ENCODE results near the gene SNAPC2. TPM values are rescaled to one million over a fixed set of nuclear protein-coding genes. Genes with fewer than 3 reads are reported as not detected.

SNAPC2 gene
- total RNA-seq, 1 donor from 2014 or later: 14.4 TPM

DNA sequence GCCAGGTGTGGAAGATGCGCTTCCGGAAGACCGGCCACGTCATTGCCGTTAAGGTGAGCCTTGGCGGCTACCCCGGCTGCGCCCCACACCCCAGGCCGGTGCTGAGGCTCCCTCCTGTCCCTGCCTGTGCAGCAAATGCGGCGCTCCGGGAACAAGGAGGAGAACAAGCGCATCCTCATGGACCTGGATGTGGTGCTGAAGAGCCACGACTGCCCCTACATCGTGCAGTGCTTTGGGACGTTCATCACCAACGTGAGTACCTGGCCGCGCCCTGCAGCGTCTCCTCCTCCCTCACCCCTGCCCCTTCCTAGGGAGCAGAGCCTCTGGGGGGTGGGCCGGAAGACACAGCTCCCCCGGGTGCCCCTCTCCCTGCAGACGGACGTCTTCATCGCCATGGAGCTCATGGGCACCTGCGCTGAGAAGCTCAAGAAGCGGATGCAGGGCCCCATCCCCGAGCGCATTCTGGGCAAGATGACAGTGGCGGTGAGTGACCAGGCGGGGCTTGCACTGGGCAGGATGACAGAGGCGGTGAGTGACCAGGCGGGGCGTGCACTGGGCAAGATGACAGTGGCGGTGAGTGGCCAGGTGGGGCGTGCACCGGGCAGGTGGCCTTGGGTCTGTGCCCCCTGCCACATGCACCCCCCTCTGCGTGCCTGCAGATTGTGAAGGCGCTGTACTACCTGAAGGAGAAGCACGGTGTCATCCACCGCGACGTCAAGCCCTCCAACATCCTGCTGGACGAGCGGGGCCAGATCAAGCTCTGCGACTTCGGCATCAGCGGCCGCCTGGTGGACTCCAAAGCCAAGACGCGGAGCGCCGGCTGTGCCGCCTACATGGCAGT is 9.6 kb upstream of the SNAPC2 start:
- DNase-seq (no peak), ATAC-seq (ENCODE audit: low read depth) (no peak)
- ChIA-PET POLR2A (interaction anchor here (1.0 kb wide), 1 partner anchor 10 kb away, joined by 3 read pairs; the partner anchor contains the start of gene SNAPC2), CTCF (no interaction called here)
- no peak overlapping the region for H3K4me3 Mint-ChIP-seq
- no peaks in the 10 kb centered on the region for H3K9me3 Mint-ChIP-seq
- intact Hi-C loops (cut with micrococcal nuclease): no loop called here
- peaks cover 45% of the 10 kb centered on the region for H3K36me3 Mint-ChIP-seq (ENCODE audit: low read depth)
- peaks cover 11% of the 10 kb centered on the region for H3K4me1 Mint-ChIP-seq
- peaks cover 8% of the 10 kb centered on the region for H3K27me3 Mint-ChIP-seq
- no peak overlapping the region for H3K27ac Mint-ChIP-seq
- TF ChIP-seq, protein P1, sequence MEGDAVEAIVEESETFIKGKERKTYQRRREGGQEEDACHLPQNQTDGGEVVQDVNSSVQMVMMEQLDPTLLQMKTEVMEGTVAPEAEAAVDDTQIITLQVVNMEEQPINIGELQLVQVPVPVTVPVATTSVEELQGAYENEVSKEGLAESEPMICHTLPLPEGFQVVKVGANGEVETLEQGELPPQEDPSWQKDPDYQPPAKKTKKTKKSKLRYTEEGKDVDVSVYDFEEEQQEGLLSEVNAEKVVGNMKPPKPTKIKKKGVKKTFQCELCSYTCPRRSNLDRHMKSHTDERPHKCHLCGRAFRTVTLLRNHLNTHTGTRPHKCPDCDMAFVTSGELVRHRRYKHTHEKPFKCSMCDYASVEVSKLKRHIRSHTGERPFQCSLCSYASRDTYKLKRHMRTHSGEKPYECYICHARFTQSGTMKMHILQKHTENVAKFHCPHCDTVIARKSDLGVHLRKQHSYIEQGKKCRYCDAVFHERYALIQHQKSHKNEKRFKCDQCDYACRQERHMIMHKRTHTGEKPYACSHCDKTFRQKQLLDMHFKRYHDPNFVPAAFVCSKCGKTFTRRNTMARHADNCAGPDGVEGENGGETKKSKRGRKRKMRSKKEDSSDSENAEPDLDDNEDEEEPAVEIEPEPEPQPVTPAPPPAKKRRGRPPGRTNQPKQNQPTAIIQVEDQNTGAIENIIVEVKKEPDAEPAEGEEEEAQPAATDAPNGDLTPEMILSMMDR (IDR thresholded peaks at IDR 0.05): no peak

DNA sequence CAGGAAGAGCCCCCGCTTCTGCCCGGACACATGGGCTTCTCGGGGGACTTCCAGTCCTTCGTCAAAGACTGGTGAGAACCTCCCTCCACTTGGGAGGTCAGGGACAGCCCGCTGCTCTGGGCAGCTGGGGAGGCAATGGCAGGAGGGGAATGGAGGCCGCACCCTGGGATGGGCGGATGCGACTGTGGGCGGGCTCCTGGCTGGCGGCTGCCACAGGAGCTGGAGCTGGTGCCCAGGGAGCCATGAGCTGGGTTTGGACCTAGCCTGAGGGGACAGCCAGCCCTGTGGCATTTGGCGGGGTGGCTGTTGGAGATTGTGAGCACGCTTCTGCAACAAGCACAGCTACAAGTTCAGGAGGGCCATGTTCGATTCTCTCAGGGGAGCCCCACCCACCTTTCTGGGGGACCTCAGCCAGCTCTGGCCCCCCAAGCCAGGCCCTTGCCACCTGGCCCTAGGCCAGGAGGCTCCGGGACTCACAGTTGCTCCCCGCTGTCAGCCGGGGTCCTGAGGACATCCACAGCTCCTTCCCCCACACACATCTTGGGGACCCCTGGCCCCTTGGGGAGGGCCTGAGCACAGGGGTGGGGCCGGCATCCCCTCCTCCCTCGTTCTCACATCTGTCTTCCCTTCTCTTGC is 8.5 kb upstream of the SNAPC2 start:
- no peak for DNase-seq
- H3K36me3 Mint-ChIP-seq (ENCODE audit: low read depth): peaks cover 36% of the 10 kb centered on the region
- peaks cover 11% of the 10 kb centered on the region for H3K4me1 Mint-ChIP-seq
- POLR2A ChIA-PET: interaction anchor here (1.0 to 1.1 kb wide), 3 partner anchors 8 to 18 kb away, joined by 3 to 4 read pairs (median 3); partner anchors contain the start of gene SNAPC2
- TF ChIP-seq, protein P1 (IDR thresholded peaks at IDR 0.05): no peak
- CTCF ChIA-PET: no interaction called here
- H3K9me3 Mint-ChIP-seq: no peaks in the 10 kb centered on the region
- peaks cover 12% of the 10 kb centered on the region for H3K27me3 Mint-ChIP-seq
- no peak for ATAC-seq (ENCODE audit: low read depth)
- H3K27ac Mint-ChIP-seq: no peak overlapping the region
- no peak overlapping the region for H3K4me3 Mint-ChIP-seq
- intact Hi-C loops (cut with micrococcal nuclease): no loop called here

DNA sequence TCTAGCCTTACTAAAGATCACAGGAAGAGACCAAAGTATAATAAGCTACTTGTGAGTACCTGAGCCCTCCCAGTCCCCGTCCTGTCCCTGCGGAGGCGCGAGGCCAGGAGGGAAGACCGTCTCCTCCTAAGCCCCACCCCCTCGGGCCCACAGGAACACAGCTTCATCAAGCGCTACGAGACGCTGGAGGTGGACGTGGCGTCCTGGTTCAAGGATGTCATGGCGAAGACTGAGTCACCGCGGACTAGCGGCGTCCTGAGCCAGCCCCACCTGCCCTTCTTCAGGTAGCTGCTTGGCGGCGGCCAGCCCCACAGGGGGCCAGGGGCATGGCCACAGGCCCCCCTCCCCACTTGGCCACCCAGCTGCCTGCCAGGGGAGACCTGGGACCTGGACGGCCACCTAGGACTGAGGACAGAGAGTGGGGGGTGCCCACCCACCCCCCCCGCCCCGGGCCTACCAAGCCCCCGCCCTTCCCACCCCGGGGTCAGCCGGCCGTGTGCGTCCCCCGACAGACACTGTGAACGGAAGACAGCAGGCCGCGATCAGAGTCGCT is 7.9 kb upstream of the SNAPC2 start:
- CTCF ChIA-PET: no interaction called here
- Mint-ChIP-seq H3K27me3 (peaks cover 14% of the 10 kb centered on the region), H3K4me3 (no peak overlapping the region), H3K4me1 (peaks cover 15% of the 10 kb centered on the region), H3K9me3 (no peaks in the 10 kb centered on the region), H3K27ac (no peak overlapping the region), H3K36me3 (ENCODE audit: low read depth) (peaks cover 32% of the 10 kb centered on the region)
- intact Hi-C loops (cut with micrococcal nuclease): no loop called here
- no peak for DNase-seq
- TF ChIP-seq, protein P1 (IDR thresholded peaks at IDR 0.05): no peak
- no peak for ATAC-seq (ENCODE audit: low read depth)
- POLR2A ChIA-PET: interaction anchor here (1.0 to 1.1 kb wide), 2 partner anchors 8 to 17 kb away, joined by 3 to 4 read pairs; partner anchors contain the start of gene SNAPC2

DNA sequence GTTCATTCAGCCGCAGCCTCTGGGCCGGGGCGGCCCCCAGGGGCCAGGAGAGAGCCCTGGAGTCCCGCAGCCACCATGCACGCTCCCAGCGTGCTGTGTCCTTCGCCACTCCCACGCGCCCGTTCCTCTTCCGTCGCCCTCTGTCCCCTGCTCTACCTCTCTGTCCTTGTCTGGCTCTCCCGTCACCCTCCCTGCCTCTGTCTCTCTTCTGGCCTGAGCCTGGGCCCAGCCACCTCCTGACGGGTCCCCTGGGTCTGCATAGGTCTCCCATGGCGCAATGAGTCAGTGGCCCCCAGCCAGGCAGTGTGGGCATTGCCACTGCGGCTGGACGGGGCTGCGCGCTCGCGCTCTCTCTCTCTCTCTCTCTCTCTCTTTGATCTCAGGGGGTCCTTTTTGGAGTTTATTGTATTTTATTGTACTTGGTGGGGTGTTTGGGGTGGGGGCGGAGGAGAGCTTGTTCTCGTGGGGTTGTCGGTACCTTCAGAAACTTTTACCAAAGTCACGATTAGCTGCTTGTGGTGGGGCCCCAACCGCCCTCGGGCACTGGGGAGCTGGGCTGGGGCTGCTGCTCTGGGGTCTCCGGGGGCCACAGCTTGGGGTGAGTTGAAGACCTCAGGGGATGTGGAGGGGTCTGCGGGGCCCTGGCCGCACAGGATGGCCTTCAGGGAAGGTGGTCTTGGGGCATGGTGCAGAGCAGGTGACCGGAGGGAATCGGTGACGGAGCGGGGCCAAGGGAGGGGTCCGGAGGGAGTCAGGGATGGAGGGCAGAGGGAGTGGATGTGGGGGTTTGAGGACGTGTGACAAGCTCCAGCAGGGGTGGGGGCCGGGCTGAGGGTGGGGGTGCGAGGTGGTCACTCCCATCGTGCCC is 7.2 kb upstream of the SNAPC2 start:
- TF ChIP-seq, protein P1 (IDR thresholded peaks at IDR 0.05): no peak
- H3K36me3 Mint-ChIP-seq (ENCODE audit: low read depth): peaks cover 32% of the 10 kb centered on the region
- intact Hi-C loops (cut with micrococcal nuclease): no loop called here
- H3K27me3 Mint-ChIP-seq: peaks cover 14% of the 10 kb centered on the region
- H3K9me3 Mint-ChIP-seq: no peaks in the 10 kb centered on the region
- CTCF ChIA-PET: interaction anchor here (0.5 kb wide), 1 partner anchor 349 kb away, joined by 3 read pairs; no protein-coding TSS in a partner anchor
- no peak overlapping the region for H3K27ac Mint-ChIP-seq
- POLR2A ChIA-PET: interaction anchor here (0.7 kb wide), 1 partner anchor 395 kb away, joined by 4 read pairs; no protein-coding TSS in a partner anchor
- peaks cover 16% of the 10 kb centered on the region for H3K4me1 Mint-ChIP-seq
- no peak overlapping the region for H3K4me3 Mint-ChIP-seq
- no peak for ATAC-seq (ENCODE audit: low read depth)
- DNase-seq: no peak
